Fibroblast of lung (primary cell): Measurements from ENCODE around the gene ITPA.

Source experiments
- CTCF ChIP-seq, 2 donors: IDR thresholded peaks in 1 of 2; conservative IDR thresholded peaks in 1 of 2; 1 replicate in 1 of 2; 2 replicates in 1 of 2; pipeline ENCODE4 v1.5.1; 2011 to 2012; ENCODE audit warnings: low read length in 2 of 2, control low read depth in 1 of 2, inconsistent platforms in 1 of 2, low read depth in 1 of 2, mild to moderate bottlenecking in 1 of 2
- EZH2 ChIP-seq: IDR thresholded peaks from 2 replicates; pipeline ENCODE4 v1.5.1; 2012; ENCODE audit warnings: low read length, control low read depth, mild to moderate bottlenecking; ENCODE audit errors: missing control alignments

GRCh38 chr20:3189561-3190131 lies 19.7 kb upstream of the ITPA start:
- no peak for TF ChIP-seq CTCF (conservative IDR thresholded peaks at IDR 0.05 in 1 of 2, IDR thresholded peaks at IDR 0.05 in 1 of 2; ENCODE audit: low read depth in 1 of 2, low read length in 2 of 2)
- TF ChIP-seq EZH2 = no peak
